ENCODE data around the gene MILR1.
A peak's percentile ranks its signal among the peaks of the same experiment; 100 is the strongest.

The MILR1 gene

DNA sequence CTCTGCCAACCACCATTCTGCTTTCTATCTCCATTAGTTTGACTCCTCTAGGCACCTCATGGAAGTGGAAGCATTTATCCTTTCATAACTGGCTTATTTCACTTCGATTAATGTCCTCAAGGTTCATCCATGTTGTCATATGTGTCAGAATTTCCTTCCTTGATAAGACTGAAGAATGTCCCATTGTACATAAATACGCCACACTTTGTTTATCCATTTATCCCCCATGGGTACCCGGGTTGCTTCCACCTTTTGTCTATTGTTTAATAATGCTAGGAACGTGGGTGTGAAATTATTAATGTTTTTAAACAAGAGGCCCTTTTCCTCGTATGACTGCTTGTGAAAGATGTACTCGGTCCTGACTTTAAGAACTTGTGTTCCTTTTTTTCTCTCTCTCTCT is 12.9 kb downstream of the MILR1 start:
- Histone ChIP-seq H3K4me1 (ENCODE audit: control insufficient read depth, insufficient read depth, low read length) (no peaks in the 10 kb centered on the region), H3K36me3 (ENCODE audit: control insufficient read depth in 2 of 2, insufficient read depth in 1 of 2, low read length in 2 of 2) (no peaks in the 10 kb centered on the region), H3K4me3 (ENCODE audit: low read depth, low read length) (no peak overlapping the region), H3K9me3 (ENCODE audit: control insufficient read depth, insufficient read depth, low read depth, low read length) (no peaks in the 10 kb centered on the region), H3K27ac (ENCODE audit: extremely low read depth, low read depth, low read length) (no peak overlapping the region)
- ChIA-PET CTCF (no interaction called here), POLR2A (no interaction called here)
- TF ChIP-seq ZNF184 (tag by site-specific recombination; IDR thresholded peaks at IDR 0.05), result no peak
- TF ChIP-seq ZNF302 (tag by site-specific recombination; IDR thresholded peaks at IDR 0.05; ENCODE audit: low read depth), result no peak
- no peak for TF ChIP-seq ZNF48 (tag by site-specific recombination; IDR thresholded peaks at IDR 0.05)
- no peak for TF ChIP-seq OSR2 (tag by site-specific recombination; IDR thresholded peaks at IDR 0.05)
- TF ChIP-seq, protein P1, sequence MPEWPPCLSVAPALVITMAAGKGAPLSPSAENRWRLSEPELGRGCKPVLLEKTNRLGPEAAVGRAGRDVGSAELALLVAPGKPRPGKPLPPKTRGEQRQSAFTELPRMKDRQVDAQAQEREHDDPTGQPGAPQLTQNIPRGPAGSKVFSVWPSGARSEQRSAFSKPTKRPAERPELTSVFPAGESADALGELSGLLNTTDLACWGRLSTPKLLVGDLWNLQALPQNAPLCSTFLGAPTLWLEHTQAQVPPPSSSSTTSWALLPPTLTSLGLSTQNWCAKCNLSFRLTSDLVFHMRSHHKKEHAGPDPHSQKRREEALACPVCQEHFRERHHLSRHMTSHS (tag by site-specific recombination; IDR thresholded peaks at IDR 0.05), result no peak
- TF ChIP-seq ZNF366 (tag by site-specific recombination; conservative IDR thresholded peaks at IDR 0.05), result no peak
- TF ChIP-seq ZFP69B (tag by site-specific recombination; IDR thresholded peaks at IDR 0.05), result no peak
- TF ChIP-seq ZBTB17 (tag by site-specific recombination; IDR thresholded peaks at IDR 0.05), result no peak
- TF ChIP-seq ZFP41 (tag by site-specific recombination; IDR thresholded peaks at IDR 0.05; ENCODE audit: borderline replicate concordance), result no peak
- TF ChIP-seq SP7 (tag by site-specific recombination; IDR thresholded peaks at IDR 0.05), result no peak
- TF ChIP-seq ZFP37 (tag by site-specific recombination; IDR thresholded peaks at IDR 0.05), result no peak
- TF ChIP-seq, protein P2, sequence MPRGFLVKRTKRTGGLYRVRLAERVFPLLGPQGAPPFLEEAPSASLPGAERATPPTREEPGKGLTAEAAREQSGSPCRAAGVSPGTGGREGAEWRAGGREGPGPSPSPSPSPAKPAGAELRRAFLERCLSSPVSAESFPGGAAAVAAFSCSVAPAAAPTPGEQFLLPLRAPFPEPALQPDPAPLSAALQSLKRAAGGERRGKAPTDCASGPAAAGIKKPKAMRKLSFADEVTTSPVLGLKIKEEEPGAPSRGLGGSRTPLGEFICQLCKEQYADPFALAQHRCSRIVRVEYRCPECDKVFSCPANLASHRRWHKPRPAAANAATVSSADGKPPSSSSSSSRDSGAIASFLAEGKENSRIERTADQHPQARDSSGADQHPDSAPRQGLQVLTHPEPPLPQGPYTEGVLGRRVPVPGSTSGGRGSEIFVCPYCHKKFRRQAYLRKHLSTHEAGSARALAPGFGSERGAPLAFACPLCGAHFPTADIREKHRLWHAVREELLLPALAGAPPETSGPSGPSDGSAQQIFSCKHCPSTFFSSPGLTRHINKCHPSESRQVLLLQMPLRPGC (tag by site-specific recombination; IDR thresholded peaks at IDR 0.05), result no peak
- TF ChIP-seq MEIS1 (CRISPR knock-in tag; IDR thresholded peaks at IDR 0.05; ENCODE audit: borderline replicate concordance), result no peak
- TF ChIP-seq ZNF747 (tag by site-specific recombination; IDR thresholded peaks at IDR 0.05), result no peak
- no peak for TF ChIP-seq PRDM1 (tag by site-specific recombination; IDR thresholded peaks at IDR 0.05)
- no peak for TF ChIP-seq OVOL3 (tag by site-specific recombination; IDR thresholded peaks at IDR 0.05)
- TF ChIP-seq, protein P3, sequence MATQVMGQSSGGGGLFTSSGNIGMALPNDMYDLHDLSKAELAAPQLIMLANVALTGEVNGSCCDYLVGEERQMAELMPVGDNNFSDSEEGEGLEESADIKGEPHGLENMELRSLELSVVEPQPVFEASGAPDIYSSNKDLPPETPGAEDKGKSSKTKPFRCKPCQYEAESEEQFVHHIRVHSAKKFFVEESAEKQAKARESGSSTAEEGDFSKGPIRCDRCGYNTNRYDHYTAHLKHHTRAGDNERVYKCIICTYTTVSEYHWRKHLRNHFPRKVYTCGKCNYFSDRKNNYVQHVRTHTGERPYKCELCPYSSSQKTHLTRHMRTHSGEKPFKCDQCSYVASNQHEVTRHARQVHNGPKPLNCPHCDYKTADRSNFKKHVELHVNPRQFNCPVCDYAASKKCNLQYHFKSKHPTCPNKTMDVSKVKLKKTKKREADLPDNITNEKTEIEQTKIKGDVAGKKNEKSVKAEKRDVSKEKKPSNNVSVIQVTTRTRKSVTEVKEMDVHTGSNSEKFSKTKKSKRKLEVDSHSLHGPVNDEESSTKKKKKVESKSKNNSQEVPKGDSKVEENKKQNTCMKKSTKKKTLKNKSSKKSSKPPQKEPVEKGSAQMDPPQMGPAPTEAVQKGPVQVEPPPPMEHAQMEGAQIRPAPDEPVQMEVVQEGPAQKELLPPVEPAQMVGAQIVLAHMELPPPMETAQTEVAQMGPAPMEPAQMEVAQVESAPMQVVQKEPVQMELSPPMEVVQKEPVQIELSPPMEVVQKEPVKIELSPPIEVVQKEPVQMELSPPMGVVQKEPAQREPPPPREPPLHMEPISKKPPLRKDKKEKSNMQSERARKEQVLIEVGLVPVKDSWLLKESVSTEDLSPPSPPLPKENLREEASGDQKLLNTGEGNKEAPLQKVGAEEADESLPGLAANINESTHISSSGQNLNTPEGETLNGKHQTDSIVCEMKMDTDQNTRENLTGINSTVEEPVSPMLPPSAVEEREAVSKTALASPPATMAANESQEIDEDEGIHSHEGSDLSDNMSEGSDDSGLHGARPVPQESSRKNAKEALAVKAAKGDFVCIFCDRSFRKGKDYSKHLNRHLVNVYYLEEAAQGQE (tag by site-specific recombination; IDR thresholded peaks at IDR 0.05), result no peak
- no peak for TF ChIP-seq KLF7 (tag by site-specific recombination; IDR thresholded peaks at IDR 0.05; ENCODE audit: borderline replicate concordance)

DNA sequence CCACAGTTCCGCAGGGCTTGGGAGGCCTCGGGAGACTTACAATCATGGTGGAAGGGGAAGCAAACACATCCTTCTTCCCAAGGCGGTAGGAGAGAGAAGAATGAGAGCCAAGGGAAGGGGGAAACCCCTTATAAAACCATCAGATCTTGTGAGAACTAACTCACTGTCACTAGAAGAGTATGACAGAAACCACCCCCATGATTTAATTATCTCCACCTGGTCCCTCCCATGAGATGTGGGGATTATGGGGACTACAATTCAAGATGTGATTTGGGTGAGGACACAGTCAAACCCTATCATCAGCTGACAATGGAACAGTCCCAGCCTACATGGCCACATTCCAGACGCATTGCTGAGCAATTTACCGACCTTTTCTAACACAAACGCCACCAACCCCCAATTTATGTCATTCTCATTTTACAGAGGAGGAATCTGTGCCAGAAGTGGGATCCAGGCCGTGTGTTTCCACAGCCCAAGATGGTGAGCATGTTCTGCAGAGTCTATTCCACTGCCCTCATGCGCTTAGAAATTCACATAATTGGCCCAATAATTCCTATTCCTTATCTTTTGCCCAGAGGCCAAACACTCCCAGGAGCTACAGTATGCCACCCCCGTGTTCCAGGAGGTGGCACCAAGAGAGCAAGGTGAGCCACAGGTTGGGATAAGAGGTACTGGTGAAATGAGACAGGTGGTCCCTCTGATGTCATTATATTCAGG is 17.3 kb downstream of the MILR1 start:
- no peaks in the 10 kb centered on the region for H3K9me3 ChIP-seq (ENCODE audit: control insufficient read depth, insufficient read depth, low read depth, low read length)
- no peak overlapping the region for H3K4me3 ChIP-seq (ENCODE audit: low read depth, low read length)
- no peak overlapping the region for H3K27ac ChIP-seq (ENCODE audit: extremely low read depth, low read depth, low read length)
- H3K36me3 ChIP-seq (ENCODE audit: control insufficient read depth in 2 of 2, insufficient read depth in 1 of 2, low read length in 2 of 2), result no peaks in the 10 kb centered on the region
- no peaks in the 10 kb centered on the region for H3K4me1 ChIP-seq (ENCODE audit: control insufficient read depth, insufficient read depth, low read length)
- ChIA-PET CTCF (interaction anchor here (0.6 kb wide), 1 partner anchor 144 kb away, joined by 3 read pairs; no protein-coding TSS in a partner anchor), POLR2A (interaction anchor here (0.6 kb wide), 1 partner anchor 25 kb away, joined by 3 read pairs; no protein-coding TSS in a partner anchor)
- TF ChIP-seq KLF9 (tag by site-specific recombination; IDR thresholded peaks at IDR 0.05; ENCODE audit: low read depth) (no peak), HOXA7 (CRISPR knock-in tag; IDR thresholded peaks at IDR 0.05; ENCODE audit: borderline replicate concordance) (no peak), SP7 (tag by site-specific recombination; IDR thresholded peaks at IDR 0.05) (0 out of 2 replicates have a peak, but pooled peaks have one; percentile 45), ZNF830 (tag by site-specific recombination; IDR thresholded peaks at IDR 0.05; ENCODE audit: low read depth) (no peak)
- TF ChIP-seq, protein P4, sequence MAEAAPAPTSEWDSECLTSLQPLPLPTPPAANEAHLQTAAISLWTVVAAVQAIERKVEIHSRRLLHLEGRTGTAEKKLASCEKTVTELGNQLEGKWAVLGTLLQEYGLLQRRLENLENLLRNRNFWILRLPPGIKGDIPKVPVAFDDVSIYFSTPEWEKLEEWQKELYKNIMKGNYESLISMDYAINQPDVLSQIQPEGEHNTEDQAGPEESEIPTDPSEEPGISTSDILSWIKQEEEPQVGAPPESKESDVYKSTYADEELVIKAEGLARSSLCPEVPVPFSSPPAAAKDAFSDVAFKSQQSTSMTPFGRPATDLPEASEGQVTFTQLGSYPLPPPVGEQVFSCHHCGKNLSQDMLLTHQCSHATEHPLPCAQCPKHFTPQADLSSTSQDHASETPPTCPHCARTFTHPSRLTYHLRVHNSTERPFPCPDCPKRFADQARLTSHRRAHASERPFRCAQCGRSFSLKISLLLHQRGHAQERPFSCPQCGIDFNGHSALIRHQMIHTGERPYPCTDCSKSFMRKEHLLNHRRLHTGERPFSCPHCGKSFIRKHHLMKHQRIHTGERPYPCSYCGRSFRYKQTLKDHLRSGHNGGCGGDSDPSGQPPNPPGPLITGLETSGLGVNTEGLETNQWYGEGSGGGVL (tag by site-specific recombination; IDR thresholded peaks at IDR 0.05), result no peak
- TF ChIP-seq, protein P5, sequence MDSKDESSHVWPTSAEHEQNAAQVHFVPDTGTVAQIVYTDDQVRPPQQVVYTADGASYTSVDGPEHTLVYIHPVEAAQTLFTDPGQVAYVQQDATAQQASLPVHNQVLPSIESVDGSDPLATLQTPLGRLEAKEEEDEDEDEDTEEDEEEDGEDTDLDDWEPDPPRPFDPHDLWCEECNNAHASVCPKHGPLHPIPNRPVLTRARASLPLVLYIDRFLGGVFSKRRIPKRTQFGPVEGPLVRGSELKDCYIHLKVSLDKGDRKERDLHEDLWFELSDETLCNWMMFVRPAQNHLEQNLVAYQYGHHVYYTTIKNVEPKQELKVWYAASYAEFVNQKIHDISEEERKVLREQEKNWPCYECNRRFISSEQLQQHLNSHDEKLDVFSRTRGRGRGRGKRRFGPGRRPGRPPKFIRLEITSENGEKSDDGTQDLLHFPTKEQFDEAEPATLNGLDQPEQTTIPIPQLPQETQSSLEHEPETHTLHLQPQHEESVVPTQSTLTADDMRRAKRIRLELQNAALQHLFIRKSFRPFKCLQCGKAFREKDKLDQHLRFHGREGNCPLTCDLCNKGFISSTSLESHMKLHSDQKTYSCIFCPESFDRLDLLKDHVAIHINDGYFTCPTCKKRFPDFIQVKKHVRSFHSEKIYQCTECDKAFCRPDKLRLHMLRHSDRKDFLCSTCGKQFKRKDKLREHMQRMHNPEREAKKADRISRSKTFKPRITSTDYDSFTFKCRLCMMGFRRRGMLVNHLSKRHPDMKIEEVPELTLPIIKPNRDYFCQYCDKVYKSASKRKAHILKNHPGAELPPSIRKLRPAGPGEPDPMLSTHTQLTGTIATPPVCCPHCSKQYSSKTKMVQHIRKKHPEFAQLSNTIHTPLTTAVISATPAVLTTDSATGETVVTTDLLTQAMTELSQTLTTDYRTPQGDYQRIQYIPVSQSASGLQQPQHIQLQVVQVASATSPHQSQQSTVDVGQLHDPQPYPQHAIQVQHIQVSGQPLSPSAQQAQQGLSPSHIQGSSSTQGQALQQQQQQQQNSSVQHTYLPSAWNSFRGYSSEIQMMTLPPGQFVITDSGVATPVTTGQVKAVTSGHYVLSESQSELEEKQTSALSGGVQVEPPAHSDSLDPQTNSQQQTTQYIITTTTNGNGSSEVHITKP (tag by site-specific recombination; IDR thresholded peaks at IDR 0.05), result peak; percentile 81
